Prostate gland (tissue), 2 donors: ENCODE data around the gene PMPCA.

ENCODE experiments used
- POLR2AphosphoS5 ChIP-seq: sonication (generic); formaldehyde crosslinking; IDR thresholded peaks from one replicate; pipeline ENCODE4 v1.6.1; 2017; ENCODE audit warnings: antibody characterized with exemption
- TF ChIP-seq, protein P1 (sequence below), 4 experiments: fragments of 200-600 bp in 2 of 4; fragments of 450-650 bp in 2 of 4; sonication (generic) in 2 of 4; IDR thresholded peaks; 1 replicate in 3 of 4; 2 replicates in 1 of 4; pipeline ENCODE4 v1.5.1; 2016 to 2019; ENCODE audit warnings: antibody characterized with exemption in 4 of 4, mild to moderate bottlenecking in 2 of 4, moderate library complexity in 2 of 4

DNA sequence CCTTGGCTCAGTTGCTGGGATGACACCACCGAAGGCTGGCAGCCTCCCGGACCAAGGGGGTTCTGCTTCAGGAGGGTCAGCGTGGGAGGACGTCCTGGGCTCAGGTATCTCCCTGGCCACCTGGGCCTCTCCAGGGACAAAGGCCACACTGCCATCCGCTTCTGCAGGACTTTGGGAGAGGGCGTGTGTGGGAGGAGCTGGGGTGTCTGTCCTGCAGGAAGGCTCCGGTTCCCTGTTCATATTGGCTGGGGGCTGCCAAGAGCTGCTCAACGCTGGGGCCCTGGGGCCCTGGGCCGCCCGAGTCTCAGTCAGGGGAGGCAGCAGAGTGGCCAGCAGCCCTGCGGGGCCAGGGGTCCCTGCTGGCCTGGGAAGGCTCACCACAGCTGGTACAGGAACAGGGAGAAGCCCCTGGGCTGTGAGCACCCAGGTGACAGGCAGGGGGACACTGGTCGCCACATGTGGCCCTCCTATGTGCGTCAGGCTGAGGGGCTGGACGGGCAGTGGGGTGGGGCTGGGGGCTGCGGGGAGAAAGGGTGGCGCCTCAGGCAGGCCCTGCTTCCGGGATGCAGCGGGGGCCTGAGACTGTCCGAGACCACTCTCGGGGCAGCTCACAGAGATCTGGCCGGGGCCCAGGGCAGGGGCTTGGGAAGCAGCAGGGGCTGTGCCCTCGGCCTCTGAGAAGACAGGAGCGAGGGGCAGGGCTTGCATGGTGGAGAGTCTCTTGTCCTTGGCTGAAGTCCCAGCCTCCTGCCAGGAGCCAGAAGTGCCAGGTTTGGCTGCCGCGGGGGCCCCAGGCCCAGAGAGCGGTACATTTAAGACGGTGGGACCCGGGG is 32.1 kb upstream of the PMPCA start:
- TF ChIP-seq, protein P1, sequence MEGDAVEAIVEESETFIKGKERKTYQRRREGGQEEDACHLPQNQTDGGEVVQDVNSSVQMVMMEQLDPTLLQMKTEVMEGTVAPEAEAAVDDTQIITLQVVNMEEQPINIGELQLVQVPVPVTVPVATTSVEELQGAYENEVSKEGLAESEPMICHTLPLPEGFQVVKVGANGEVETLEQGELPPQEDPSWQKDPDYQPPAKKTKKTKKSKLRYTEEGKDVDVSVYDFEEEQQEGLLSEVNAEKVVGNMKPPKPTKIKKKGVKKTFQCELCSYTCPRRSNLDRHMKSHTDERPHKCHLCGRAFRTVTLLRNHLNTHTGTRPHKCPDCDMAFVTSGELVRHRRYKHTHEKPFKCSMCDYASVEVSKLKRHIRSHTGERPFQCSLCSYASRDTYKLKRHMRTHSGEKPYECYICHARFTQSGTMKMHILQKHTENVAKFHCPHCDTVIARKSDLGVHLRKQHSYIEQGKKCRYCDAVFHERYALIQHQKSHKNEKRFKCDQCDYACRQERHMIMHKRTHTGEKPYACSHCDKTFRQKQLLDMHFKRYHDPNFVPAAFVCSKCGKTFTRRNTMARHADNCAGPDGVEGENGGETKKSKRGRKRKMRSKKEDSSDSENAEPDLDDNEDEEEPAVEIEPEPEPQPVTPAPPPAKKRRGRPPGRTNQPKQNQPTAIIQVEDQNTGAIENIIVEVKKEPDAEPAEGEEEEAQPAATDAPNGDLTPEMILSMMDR (IDR thresholded peaks at IDR 0.05) = no peak
- TF ChIP-seq POLR2AphosphoS5 = no peak
